G401 (cell line): ENCODE results near the gene INTS1. TPM values are rescaled to one million over a fixed set of nuclear protein-coding genes. Genes with fewer than 3 reads are reported as not detected.
"Not testable (repeated sequence)": the region's sequence is repeated elsewhere in the genome, so short reads cannot be mapped to it uniquely, and the experiment has no call there.

Source experiments
- DNase-seq: peaks from one replicate; pipeline ENCODE4 v3.0.0-alpha.2; 2015; ENCODE audit warnings: low spot score
- in situ Hi-C: cut with HindIII; loops from 2 replicates; pipeline ENCODE4 v1.10.0; 2016; ENCODE audit warnings: low sequenced_read_pairs, mixed read lengths
- total RNA-seq: library from RNA; depleted of rRNA; stranded (reverse); fragments of >200 nt; shearing (Covaris generic); gene quantifications from 2 replicates; pipeline ENCODE4 v1.2.3, GENCODE V29; 2014

INTS1 gene
- total RNA-seq, 1 experiment from 2014 or later = 104 TPM

- in situ Hi-C loops = no loop called here
- DNase-seq = no peak
Observed at GRCh38 chr7:1457949-1458682, 46.1 kb downstream of the INTS1 start.

DNA sequence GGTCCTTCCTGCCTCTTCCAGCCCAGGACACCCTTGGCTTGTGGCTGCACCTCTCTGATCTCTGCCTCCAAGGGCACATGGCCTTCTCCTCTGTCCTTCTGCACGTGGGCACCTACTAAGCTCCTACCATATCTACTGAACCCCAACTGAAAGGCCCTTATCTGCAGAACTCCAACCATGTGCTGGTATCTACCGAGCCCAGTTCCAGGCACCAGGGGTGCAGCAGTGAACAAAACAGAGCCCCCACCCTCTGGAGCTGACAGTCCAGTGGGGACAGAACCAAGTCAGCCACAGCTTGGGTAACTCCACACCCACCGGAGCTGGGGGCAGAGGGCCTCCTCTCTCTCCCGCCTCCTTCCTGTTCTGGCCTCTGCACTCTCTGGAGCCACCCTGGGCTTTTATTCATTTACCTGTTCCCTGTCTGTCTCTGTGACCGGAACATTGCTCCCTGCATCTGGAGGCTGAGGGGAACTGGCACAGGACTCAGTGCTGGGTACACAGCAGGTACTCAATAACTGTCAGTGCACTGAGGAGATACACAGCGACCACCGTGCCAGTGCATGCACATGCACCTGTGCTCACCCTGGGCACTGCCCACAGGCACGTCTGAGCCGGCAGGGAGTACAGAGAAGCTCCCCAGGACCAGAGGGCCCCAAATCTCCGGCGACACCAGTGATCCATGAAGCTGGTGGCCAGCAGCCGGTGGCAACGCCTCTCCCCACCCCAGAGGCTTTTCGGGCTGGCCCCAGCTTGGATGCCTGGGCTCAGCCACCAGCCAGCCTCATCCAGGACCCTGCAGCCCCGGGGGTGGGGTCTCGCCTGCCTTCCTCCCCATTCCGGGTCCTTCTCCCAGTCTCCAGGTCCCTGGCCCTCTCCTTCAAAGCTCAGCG is 46.9 kb downstream of the INTS1 start:
- in situ Hi-C loops = no loop called here
- DNase-seq = no peak

DNA sequence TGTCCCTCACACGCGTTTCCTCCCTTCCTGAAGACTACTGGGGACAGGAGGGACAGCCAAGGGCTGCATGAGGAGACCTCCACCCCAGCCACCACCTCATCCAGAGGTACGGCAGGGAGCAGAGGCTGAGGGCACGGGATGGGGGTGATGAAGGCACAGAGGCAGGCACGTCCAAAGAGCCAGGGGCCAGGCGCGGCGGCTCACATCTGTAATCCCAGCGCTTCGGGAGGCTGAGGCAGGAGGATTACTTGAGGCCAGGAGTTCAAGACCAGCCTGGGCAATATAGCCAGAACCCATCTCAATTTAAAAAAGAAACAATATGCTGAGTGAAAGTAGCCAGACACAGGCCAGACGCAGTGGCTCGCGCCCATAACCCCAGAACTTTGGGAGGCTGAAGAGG is 48.2 kb downstream of the INTS1 start:
- no peak for DNase-seq
- in situ Hi-C loops = no loop called here

DNA sequence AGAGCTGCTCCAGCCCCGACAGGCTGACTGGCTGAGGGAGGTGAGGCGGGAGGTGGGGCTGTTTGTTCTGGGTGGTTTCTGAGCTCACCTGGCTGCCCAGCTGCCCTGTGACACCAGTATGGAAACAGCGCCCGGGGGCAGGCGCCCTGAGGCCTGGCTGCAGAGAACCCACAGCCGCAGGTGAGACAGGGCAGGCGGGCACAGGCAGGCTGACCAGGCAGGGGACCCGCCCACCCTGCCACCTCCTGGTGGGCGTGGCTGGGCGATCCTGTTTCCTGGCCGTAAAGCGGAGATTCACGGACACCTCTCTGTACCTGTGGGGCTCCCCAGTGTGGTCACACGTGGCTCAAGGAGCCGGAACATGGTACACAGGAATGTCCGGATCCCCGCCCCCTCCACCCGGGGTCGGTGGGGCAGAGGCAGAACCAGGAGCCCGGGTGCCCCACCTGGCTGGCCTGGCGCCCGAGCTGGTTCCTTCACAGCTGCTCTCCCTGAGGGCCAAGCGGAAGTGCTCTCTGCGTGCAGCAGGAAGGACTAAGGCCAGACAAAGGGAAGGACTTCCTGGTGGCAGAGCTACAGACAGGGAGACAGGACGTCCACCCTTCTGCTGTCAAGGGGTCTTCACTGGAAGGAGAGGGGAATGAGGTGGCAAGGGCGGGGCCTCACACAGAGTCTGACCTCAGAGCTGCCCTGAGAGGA is 48.8 kb downstream of the INTS1 start:
- in situ Hi-C loops = no loop called here
- DNase-seq = no peak

- in situ Hi-C loops = no loop called here
- no peak for DNase-seq
Observed at GRCh38 chr7:1454542-1454941, 49.6 kb downstream of the INTS1 start.

GRCh38 chr7:1452205-1452604 is 52.0 kb downstream of the INTS1 start:
- in situ Hi-C loops = no loop called here
- DNase-seq = no peak

- in situ Hi-C loops = no loop called here
- no peak for DNase-seq
Observed at GRCh38 chr7:1450987-1451386, 53.2 kb downstream of the INTS1 start.

GRCh38 chr7:1450431-1450830 is 53.8 kb downstream of the INTS1 start:
- in situ Hi-C loops = no loop called here
- DNase-seq = no peak

GRCh38 chr7:1449951-1450350 is 54.2 kb downstream of the INTS1 start:
- no peak for DNase-seq
- in situ Hi-C loops = no loop called here

GRCh38 chr7:1449501-1449900 is 54.7 kb downstream of the INTS1 start:
- DNase-seq = no peak
- in situ Hi-C loops = no loop called here

GRCh38 chr7:1448958-1449357 is 55.2 kb downstream of the INTS1 start:
- in situ Hi-C loops = no loop called here
- no peak for DNase-seq

GRCh38 chr7:1447551-1448244 is 56.5 kb downstream of the INTS1 start:
- no peak for DNase-seq
- in situ Hi-C loops = no loop called here

DNA sequence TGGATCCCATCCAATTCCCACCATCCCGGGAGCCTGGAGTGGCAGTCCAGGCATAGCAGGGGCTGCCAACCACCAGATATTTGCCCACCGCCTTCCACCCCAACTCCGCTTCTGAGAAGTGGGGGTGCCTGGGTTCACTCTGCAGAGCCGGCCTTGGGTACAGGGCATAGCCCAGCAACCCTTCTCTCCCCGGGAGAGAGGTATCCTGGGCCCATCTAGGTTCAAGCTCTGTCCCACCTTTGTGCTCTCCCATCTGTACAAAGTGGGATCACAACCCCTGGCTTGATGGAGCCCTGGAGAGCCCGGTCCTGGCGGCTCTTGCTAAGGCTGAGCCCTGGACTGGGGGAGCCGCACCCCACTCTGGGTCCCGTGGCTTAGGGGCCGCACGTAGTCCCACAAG is 57.1 kb downstream of the INTS1 start:
- no peak for DNase-seq
- in situ Hi-C loops = no loop called here

DNA sequence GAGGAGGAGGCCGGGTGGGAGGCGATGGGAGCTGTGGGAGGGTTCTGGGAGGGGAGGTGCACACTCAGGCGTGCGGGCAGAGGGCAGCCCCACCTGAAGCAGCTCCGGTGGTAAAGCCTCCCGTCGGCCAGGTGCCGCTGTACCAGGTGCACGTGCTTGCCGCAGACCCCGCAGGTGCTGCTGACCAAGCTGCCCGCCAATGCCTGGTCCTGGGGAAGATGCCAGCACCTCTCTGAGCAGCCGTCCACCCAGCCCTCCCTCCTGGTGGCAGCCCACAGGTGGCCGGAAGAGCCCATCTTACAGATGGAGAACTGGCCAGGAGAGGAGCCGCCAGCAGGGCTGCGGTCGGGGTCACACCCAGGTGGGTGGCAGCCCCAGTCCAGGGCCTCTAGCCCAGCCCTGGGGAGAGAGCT is 57.6 kb downstream of the INTS1 start:
- DNase-seq = no peak
- in situ Hi-C loops = no loop called here

GRCh38 chr7:1446026-1446425 is 58.2 kb downstream of the INTS1 start:
- in situ Hi-C loops, DNase-seq: not testable (repeated sequence)

DNA sequence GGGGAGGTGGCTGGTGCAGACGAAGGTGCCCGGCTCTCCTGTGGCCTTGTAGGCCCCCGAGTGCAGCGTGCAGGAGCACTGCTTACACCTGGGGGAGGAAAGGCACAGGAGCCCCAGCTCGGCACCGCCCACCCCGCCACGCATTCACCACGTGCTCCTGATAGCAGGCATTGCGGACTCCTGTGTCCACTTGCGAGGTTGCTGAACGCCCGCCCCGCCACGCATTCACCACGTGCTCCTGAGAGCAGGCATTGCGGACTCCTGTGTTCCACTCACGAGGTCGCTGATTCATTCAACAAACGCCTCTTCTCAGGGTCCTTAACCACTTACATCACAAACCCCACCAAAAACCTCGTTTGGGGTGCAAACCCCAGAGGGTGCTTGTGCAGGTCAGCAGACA is 58.8 kb downstream of the INTS1 start:
- DNase-seq = no peak
- in situ Hi-C loops = no loop called here

DNA sequence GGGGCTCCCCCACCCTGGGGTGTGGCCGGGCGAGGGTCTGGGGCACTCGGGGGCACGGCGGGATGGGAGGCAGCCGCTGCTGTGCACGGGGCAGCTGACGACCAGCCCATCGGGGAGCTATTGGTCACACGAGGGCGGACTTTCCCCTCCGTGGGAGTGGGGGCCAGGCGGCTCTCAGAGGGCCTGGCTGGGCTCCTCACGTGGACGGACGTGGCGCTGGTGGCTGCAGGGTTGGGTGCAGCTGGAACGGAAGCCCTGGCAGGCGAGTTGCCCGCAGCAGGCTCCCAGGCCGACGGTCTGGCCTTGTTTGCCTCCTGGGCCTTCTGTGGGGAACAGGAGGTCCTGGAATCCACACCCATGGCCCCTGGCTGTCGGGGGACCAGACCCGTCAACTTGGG is 59.3 kb downstream of the INTS1 start:
- DNase-seq = no peak
- in situ Hi-C loops = no loop called here

DNA sequence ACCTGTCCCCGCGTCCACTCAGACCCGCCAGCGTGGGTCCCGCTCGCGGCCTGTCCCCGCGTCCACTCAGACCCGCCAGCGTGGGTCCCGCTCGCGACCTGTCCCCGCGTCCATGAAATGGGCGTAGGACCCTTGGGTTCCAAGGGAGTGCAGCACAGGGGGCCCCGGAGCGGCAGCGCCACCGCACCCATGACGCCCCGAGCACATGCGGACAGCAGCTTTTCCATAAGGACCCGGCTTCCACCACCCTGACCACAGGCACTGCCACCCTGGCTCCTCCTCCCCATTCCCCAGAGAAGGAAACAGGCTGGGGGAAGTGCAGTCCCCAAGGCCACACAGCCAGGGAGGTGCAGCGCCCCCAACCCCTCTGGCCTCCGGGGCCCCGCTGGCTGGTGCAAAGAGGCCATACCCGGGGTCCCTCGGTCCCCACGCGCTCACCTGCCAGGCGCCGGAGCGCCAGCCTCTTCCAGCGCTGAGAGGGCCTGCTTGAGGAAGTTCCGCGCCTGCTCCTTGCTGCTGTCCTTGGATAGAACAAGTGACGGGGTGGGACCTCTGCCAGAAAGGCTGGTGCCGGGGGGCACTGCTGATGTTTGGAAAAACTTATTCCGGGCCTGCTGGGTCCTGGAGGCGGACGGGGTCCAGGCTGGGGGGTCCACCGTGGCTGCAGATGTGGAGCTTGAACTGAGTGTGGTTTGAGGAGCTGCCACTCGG is 59.8 kb downstream of the INTS1 start:
- in situ Hi-C loops = no loop called here

More for the DNA sequence above, 59.8 kb downstream of the INTS1 start:
- DNase-seq = no peak
